ENCODE results near the gene FSTL4. TPM values are rescaled to one million over a fixed set of nuclear protein-coding genes. Genes with fewer than 3 reads are reported as not detected.
A peak's percentile ranks its signal among the peaks of the same experiment; 100 is the strongest.

Gene FSTL4
- total RNA-seq, 4 donors from 2014 or later = 5.1 to 8.3 (median 6.0) TPM

- DNase-seq (ENCODE audit: low spot score in 2 of 2) = peak in 1 of 2 donors; percentile 75
- 72 to 75% methylated on average over 12 of the region's 12 CpGs for WGBS, 2 donors
- intact Hi-C loops (cut with DNase I; ENCODE audit: low total_unique reads) = no loop called here
- TF ChIP-seq CTCF (IDR thresholded peaks at IDR 0.05) (no peak), POLR2A (IDR thresholded peaks at IDR 0.05) (no peak)
- no peak overlapping the region for H3K4me3 ChIP-seq (ENCODE audit: low read depth, poor library complexity, severe bottlenecking)
Measured at GRCh38 chr5:133384120-133384855, 228.1 kb downstream of the FSTL4 start.

GRCh38 chr5:133383580-133383939 lies 228.8 kb downstream of the FSTL4 start:
- intact Hi-C loops (cut with DNase I; ENCODE audit: low total_unique reads) = no loop called here
- 65 to 72% methylated on average over 9 of the region's 9 CpGs for WGBS, 2 donors
- peak in 1 of 2 donors; percentile 68 for DNase-seq (ENCODE audit: low spot score in 2 of 2)
- no peak overlapping the region for H3K4me3 ChIP-seq (ENCODE audit: low read depth, poor library complexity, severe bottlenecking)
- no peak for TF ChIP-seq POLR2A (IDR thresholded peaks at IDR 0.05)
- TF ChIP-seq CTCF (IDR thresholded peaks at IDR 0.05) = no peak

GRCh38 chr5:133382661-133383579 lies 229.4 kb downstream of the FSTL4 start:
- intact Hi-C loops (cut with DNase I; ENCODE audit: low total_unique reads) = no loop called here
- TF ChIP-seq CTCF (IDR thresholded peaks at IDR 0.05) = no peak
- no peak for TF ChIP-seq POLR2A (IDR thresholded peaks at IDR 0.05)
- peak in 1 of 2 donors; percentile 79 for DNase-seq (ENCODE audit: low spot score in 2 of 2)

GRCh38 chr5:133381571-133382365 lies 230.6 kb downstream of the FSTL4 start:
- WGBS, 2 donors = 77 to 83% methylated on average over 14 of the region's 14 CpGs
- TF ChIP-seq CTCF (IDR thresholded peaks at IDR 0.05) (no peak), POLR2A (IDR thresholded peaks at IDR 0.05) (no peak)
- intact Hi-C loops (cut with DNase I; ENCODE audit: low total_unique reads) = no loop called here
- peak in 1 of 2 donors; percentile 66 for DNase-seq (ENCODE audit: low spot score in 2 of 2)
- H3K4me3 ChIP-seq (ENCODE audit: low read depth, poor library complexity, severe bottlenecking) = no peak overlapping the region

More at GRCh38 chr5:133382661-133383579, 229.4 kb downstream of the FSTL4 start:
- no peak overlapping the region for H3K4me3 ChIP-seq (ENCODE audit: low read depth, poor library complexity, severe bottlenecking)
- 74 to 82% methylated on average over 8 of the region's 8 CpGs for WGBS, 2 donors

GRCh38 chr5:133381041-133381440 lies 231.3 kb downstream of the FSTL4 start:
- H3K4me3 ChIP-seq (ENCODE audit: low read depth, poor library complexity, severe bottlenecking) = no peak overlapping the region
- TF ChIP-seq POLR2A (IDR thresholded peaks at IDR 0.05) (no peak), CTCF (IDR thresholded peaks at IDR 0.05) (no peak)
- WGBS, 2 donors = 48 to 52% methylated on average over 3 of the region's 3 CpGs
- no peak for DNase-seq (ENCODE audit: low spot score in 2 of 2)
- intact Hi-C loops (cut with DNase I; ENCODE audit: low total_unique reads) = no loop called here

All from lower leg skin (tissue), 4 donors.